ENCODE measurements around the gene AHDC1.
"Not testable (repeated sequence)": the region's sequence is repeated elsewhere in the genome, so short reads cannot be mapped to it uniquely, and the experiment has no call there.

Gene AHDC1

GRCh38 chr1:27628712-27629111, 24.8 kb upstream of the AHDC1 start:
- Histone ChIP-seq H3K4me3 (replicated peaks; ENCODE audit: low read depth, low read length) (no peak overlapping the region), H3K27me3 (replicated peaks; ENCODE audit: control insufficient read depth, insufficient read depth, low read length) (no peaks in the 10 kb centered on the region), H3K36me3 (ENCODE audit: control insufficient read depth, insufficient read depth, low read length) (peaks cover 2% of the 10 kb centered on the region; the same call in 1 of the 2 replicates)
- no peak for TF ChIP-seq CTCF (IDR thresholded peaks at IDR 0.05; ENCODE audit: insufficient read depth, low read length, poor library complexity, severe bottlenecking)
- no peak for DNase-seq (ENCODE audit: extremely low read depth, insufficient read length)

- not testable (repeated sequence) for DNase-seq (ENCODE audit: extremely low read depth, insufficient read length); H3K4me3 ChIP-seq (replicated peaks; ENCODE audit: low read depth, low read length); H3K36me3 ChIP-seq (ENCODE audit: control insufficient read depth, insufficient read depth, low read length); H3K27me3 ChIP-seq (replicated peaks; ENCODE audit: control insufficient read depth, insufficient read depth, low read length)
These were observed 23.8 kb upstream of the AHDC1 start for GRCh38 chr1:27627733-27628132.

- no peak for DNase-seq (ENCODE audit: extremely low read depth, insufficient read length)
- TF ChIP-seq CTCF (IDR thresholded peaks at IDR 0.05; ENCODE audit: insufficient read depth, low read length, poor library complexity, severe bottlenecking), result no peak
- H3K27me3 ChIP-seq (replicated peaks; ENCODE audit: control insufficient read depth, insufficient read depth, low read length), result no peaks in the 10 kb centered on the region
- H3K36me3 ChIP-seq (ENCODE audit: control insufficient read depth, insufficient read depth, low read length), result peaks cover 4% of the 10 kb centered on the region; the same call in 1 of the 2 replicates
- no peak overlapping the region for H3K4me3 ChIP-seq (replicated peaks; ENCODE audit: low read depth, low read length)
These were observed 23.1 kb upstream of the AHDC1 start for GRCh38 chr1:27627061-27627460.

- no peaks in the 10 kb centered on the region for H3K27me3 ChIP-seq (replicated peaks; ENCODE audit: control insufficient read depth, insufficient read depth, low read length)
- no peak for TF ChIP-seq CTCF (IDR thresholded peaks at IDR 0.05; ENCODE audit: insufficient read depth, low read length, poor library complexity, severe bottlenecking)
- H3K36me3 ChIP-seq (ENCODE audit: control insufficient read depth, insufficient read depth, low read length), result peaks cover 8% of the 10 kb centered on the region
- H3K4me3 ChIP-seq (replicated peaks; ENCODE audit: low read depth, low read length), result peak overlapping the region; percentile 79
- DNase-seq (ENCODE audit: extremely low read depth, insufficient read length), result peak; percentile 77
These were observed 22.3 kb upstream of the AHDC1 start for GRCh38 chr1:27626031-27626935.

- H3K36me3 ChIP-seq (ENCODE audit: control insufficient read depth, insufficient read depth, low read length), result peaks cover 9% of the 10 kb centered on the region
- peak; percentile 71 for DNase-seq (ENCODE audit: extremely low read depth, insufficient read length)
- H3K4me3 ChIP-seq (replicated peaks; ENCODE audit: low read depth, low read length), result peak overlapping the region; percentile 79
- no peak for TF ChIP-seq CTCF (IDR thresholded peaks at IDR 0.05; ENCODE audit: insufficient read depth, low read length, poor library complexity, severe bottlenecking)
- no peaks in the 10 kb centered on the region for H3K27me3 ChIP-seq (replicated peaks; ENCODE audit: control insufficient read depth, insufficient read depth, low read length)
These were observed 20.7 kb upstream of the AHDC1 start for GRCh38 chr1:27624467-27625178.
